Keratinocyte (primary cell): Measurements from ENCODE around the gene SPATA31D3.

ENCODE experiments used
- EZH2 ChIP-seq: IDR thresholded peaks from one replicate; pipeline ENCODE4 v1.6.1; 2012; ENCODE audit warnings: inconsistent platforms, mild to moderate bottlenecking, low read length, moderate library complexity
- TF ChIP-seq, protein P1 (sequence below), 3 experiments: IDR thresholded peaks in 1 of 3; conservative IDR thresholded peaks in 1 of 3; optimal IDR thresholded peaks in 1 of 3; 2 replicates in 2 of 3; 3 replicates in 1 of 3; pipeline versions ENCODE3 to v1.5.1; 2011; ENCODE audit warnings: low read length in 3 of 3, mild to moderate bottlenecking in 3 of 3, moderate library complexity in 2 of 3, control low read depth in 1 of 3, inconsistent platforms in 1 of 3; ENCODE audit not compliant: insufficient read depth in 2 of 3; ENCODE audit errors: extremely low read depth in 1 of 3

DNA sequence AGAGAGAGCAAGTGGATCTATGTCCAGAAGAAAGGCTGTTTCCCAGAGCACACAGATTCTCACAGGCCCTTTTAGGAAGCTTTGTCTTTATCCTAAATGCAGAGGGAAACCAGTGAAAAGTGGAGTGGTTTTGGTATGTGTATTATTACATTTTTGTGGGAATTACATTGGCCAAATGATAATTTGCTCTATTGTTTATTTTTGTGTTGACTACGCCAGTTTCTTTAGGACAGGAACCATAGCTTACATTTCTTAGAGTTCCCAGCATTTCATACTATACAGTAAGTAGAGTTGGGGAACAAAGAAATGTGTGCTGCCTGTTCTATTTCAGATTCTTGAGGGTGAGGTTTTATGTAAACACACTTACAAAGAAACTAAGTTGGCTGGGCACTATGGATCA is 44.4 kb upstream of the SPATA31D3 start:
- TF ChIP-seq, protein P1, sequence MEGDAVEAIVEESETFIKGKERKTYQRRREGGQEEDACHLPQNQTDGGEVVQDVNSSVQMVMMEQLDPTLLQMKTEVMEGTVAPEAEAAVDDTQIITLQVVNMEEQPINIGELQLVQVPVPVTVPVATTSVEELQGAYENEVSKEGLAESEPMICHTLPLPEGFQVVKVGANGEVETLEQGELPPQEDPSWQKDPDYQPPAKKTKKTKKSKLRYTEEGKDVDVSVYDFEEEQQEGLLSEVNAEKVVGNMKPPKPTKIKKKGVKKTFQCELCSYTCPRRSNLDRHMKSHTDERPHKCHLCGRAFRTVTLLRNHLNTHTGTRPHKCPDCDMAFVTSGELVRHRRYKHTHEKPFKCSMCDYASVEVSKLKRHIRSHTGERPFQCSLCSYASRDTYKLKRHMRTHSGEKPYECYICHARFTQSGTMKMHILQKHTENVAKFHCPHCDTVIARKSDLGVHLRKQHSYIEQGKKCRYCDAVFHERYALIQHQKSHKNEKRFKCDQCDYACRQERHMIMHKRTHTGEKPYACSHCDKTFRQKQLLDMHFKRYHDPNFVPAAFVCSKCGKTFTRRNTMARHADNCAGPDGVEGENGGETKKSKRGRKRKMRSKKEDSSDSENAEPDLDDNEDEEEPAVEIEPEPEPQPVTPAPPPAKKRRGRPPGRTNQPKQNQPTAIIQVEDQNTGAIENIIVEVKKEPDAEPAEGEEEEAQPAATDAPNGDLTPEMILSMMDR (optimal IDR thresholded peaks at IDR 0.05 in 1 of 3, IDR thresholded peaks at IDR 0.05 in 1 of 3, conservative IDR thresholded peaks at IDR 0.05 in 1 of 3; ENCODE audit: extremely low read depth in 1 of 3, insufficient read depth in 2 of 3, low read length in 3 of 3) = no peak
- no peak for TF ChIP-seq EZH2
